ENCODE measurements around the gene ENKUR.
"Not testable (repeated sequence)": the region's sequence is repeated elsewhere in the genome, so short reads cannot be mapped to it uniquely, and the experiment has no call there.

The ENKUR gene

DNA sequence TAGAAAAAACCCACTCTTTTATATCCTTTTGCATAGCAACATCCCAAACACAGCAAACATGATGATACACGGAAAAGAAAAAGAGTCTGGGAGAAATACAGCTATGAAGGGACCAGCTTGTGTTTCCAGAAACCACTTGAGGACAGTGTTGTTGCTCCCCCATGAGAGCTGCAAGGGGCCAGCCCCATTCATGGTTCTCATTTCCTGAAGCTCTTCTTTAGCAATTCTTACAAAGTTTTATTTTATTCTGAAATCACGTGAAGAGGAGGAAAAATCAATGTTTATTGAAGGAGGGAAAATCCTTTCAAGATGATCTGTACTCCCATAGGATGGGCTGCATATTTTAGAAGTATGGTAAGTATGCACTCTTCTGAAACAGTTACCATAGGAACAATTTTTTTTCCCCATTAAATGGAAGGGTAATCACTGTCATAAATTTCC is 46.1 kb downstream of the ENKUR start:
- DNase-seq = no peak

DNA sequence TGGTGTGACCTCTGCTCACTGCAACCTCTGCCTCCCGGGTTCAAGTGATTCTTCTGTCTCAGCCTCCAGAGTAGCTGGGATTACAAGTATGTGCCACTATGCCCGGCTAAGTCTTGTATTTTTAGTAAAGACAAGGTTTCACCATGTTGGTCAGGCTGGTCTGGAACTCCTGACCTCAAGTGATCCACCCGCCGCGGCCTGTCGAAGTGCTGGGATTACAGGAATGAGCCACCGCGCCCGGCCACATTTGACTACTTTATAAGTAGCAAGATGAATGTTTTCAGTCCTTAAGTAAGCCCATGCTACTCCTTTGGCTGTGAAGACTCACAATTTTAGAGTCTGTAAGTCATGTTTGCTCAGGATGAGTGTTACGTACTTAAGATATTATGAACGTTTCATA is 47.0 kb downstream of the ENKUR start:
- DNase-seq = not testable (repeated sequence)

GRCh38 chr10:24968349-24968748 is 47.6 kb downstream of the ENKUR start:
- no peak for DNase-seq

GRCh38 chr10:24966962-24967481 is 48.9 kb downstream of the ENKUR start:
- no peak for DNase-seq

DNA sequence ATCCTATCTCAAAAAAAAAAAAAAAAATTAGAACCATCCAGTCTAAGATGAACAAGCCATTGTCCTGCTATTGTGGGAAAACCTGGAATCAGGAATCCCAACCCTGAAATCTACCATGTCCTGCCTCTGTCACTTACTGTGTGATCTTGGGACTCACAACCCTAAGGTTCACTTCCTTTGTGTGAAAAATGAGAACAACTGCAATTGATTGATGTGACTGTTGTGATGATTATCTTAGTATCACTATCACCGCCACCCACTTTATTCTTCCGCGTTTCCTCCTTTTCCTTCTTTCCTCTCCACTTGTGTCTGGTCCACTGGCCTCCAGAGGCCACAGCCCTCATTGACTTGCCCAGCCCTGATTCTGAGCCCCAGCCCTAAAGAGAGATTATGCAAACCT is 50.9 kb downstream of the ENKUR start:
- DNase-seq = no peak

DNA sequence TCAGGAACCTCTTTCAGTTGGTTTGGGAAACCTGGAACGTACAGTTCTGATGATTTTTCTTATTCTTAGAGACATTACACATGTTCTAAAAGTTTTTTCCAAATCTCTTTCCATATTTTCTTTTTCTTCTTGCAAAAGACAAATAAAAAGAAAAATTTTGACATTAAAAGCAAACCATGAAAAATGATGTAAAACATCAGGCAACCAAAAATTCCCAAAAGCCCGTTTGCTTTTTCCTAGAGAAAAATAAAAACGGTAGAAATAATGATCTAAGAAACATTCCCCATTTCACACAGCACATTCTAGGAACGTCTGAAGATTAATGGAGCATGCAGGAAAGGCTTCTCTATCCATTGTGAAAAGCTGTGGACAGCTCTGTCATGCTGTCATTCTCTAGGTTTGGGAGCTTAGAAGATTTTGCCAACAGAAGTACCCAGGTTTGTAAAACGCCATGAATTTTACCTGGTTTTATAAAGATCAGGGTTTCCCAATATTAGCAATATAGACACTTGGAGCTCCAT is 52.4 kb downstream of the ENKUR start:
- no peak for DNase-seq

DNA sequence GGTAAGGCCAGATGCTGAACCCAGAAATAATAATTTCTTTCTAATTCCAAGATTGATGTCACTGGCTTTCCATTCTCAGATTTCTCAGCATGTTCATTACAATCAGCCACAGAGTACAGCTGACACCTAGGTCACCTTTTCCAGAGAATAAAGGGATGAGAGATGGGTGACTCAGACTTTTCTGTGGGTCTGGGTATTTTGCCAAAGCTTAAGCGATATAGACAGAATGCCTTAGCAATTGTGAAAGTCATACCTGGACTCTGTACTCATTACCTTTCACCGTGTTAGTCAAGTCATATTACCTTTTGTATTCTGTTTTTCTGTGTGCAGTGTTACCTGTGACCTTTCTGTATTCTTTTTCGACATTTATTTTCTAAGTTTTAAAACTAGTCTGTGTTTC is 53.0 kb downstream of the ENKUR start:
- DNase-seq = no peak

- DNase-seq = no peak
Observed at GRCh38 chr10:24961582-24961981, 54.4 kb downstream of the ENKUR start.

DNA sequence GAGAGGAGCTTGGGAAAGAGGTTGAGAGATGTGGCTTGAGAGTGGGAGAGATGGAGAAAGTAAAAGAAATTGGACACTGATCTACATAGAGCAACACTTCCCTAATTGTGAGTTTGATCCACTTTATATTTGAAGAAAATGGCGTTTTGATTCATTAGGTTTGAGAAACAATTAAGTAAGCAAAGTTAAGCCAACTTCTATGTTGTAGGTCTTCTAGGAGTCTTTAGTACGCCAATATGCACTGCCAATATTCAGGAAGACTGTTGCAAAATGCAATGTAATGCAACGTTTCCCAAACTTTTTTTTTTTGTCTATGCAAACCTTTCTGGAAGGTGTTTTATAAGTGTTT is 56.6 kb downstream of the ENKUR start:
- DNase-seq = no peak

GRCh38 chr10:24958721-24959381 is 57.1 kb downstream of the ENKUR start:
- no peak for DNase-seq

- DNase-seq = no peak
Observed at GRCh38 chr10:24958091-24958720, 57.8 kb downstream of the ENKUR start.

DNA sequence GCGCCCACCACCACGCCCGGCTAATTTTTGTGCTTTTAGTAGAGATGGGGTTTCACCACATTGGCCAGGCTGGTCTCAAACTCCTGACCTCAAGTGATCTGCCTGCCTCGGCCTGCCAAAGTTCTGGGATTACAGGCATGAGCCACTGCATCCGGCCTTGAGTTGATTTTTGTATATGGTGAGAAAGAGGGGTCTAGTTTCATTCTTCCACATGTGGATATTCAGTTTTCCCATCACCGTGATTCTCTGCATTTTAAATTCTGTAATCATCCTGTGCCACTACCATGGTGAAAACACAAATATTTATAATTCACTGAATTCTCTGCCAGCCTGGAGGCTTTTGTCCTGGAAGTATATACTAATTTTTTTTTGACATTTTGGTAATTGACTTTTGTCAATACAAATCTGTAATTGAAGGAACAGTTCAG is 58.3 kb downstream of the ENKUR start:
- not testable (repeated sequence) for DNase-seq

DNA sequence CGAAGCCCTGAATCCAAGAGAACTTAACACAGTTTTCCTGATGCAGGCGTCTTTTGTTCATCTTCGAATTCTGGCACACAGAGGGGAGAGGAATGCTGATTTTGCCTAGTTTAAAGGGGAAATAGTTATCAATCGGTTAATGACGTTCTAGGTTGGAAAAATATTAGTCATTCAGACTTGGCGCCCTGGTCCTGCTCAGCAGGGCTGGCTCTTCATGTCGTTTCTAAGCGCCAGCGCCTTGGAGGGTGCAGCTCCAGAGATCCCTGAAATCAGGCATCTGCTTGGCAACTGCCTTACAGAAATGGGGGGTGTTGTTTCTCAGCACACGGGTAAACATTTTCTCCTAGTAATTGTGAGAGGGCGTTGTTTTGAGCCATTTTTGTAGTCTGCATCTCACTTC is 62.3 kb downstream of the ENKUR start:
- DNase-seq = no peak

GRCh38 chr10:24952707-24953645 is 63.0 kb downstream of the ENKUR start:
- peak; percentile 56 for DNase-seq

GRCh38 chr10:24952143-24952706 is 63.7 kb downstream of the ENKUR start, which contains the start of gene PRTFDC1:
TSS of gene PRTFDC1 (minus strand) at chr10:24952606. CDS start at chr10:24952575, 31 bp downstream.
- DNase-seq = no peak

DNA sequence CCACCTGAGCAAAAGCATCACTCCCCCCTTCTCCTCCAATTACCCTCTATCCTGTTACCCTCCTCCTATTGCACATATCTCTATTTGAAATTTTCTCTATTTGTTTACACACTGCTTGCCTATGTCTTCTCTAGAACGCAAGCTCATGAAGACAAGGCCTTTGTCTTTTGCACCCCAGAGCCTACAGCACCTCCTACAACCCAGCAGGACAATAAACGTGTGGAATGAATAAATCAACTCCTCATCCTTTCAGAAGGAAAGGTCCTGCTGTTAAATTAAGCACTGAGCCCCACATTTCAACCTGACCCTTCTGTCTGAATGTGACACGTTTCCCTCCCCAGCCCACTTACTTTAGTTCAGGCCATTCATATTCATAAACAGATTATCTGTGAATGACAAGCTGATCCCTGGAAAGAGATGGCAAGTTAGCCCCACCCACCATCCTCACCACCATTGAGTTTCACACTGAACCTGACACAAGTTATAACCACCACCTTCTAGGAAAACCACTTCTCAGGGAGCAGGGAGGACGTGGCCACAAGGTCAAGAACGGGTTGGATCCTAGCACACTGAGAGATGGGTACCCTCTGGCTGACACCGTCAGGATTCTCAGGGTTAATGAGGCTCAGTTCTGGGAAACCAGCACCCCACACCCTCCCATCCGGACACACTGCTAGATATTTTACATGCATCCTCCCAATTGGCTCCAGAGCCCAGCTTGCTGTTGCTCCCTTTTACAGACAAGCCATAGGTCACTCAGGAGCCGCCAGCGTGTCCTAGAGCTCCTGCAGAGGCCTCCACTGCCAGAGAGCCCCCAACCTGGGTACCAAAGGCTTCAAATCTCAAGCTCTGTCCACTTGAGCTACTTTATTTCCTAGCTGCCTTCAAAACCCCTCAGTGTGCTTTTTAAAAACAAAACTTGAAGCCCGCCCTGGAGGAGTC is 64.5 kb downstream of the ENKUR start:
- DNase-seq = no peak

DNA sequence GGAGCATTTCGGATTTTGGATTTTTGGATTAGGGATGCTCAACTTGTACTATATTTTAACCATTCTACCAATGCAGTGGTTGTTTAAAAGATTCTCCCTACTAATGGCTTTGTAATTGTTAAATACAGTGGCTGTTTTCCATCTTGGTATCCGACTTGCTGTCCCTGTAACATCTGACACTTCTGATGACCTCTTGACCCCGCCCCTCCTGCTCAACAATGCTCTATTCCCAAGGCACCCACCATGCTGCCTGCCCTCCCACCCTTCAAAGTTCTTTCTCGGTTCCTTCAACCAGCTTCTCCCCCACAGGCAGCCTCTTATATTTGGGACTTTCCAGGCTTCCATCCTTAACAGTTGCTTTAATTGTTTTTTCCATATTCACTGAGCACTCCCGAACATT is 65.5 kb downstream of the ENKUR start:
- no peak for DNase-seq

DNA sequence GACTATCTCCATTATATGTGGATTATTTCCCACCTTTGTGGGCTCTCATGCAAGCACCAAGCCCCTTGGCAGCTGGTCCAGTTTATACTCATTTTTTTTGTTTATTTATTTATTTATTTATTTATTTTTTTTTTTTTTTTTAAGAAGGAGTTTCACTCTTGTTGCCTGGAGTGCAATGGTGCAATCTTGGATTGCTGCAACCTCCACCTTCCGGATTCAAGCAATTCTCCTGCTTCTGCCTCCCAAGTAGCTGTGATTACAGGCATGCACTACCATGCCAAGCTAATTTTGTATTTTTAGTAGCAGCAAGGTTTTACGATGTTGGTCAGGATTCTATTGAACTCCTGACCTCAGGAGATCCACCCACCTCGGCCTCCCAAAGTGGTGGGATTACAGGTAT is 66.3 kb downstream of the ENKUR start:
- DNase-seq = no peak

DNA sequence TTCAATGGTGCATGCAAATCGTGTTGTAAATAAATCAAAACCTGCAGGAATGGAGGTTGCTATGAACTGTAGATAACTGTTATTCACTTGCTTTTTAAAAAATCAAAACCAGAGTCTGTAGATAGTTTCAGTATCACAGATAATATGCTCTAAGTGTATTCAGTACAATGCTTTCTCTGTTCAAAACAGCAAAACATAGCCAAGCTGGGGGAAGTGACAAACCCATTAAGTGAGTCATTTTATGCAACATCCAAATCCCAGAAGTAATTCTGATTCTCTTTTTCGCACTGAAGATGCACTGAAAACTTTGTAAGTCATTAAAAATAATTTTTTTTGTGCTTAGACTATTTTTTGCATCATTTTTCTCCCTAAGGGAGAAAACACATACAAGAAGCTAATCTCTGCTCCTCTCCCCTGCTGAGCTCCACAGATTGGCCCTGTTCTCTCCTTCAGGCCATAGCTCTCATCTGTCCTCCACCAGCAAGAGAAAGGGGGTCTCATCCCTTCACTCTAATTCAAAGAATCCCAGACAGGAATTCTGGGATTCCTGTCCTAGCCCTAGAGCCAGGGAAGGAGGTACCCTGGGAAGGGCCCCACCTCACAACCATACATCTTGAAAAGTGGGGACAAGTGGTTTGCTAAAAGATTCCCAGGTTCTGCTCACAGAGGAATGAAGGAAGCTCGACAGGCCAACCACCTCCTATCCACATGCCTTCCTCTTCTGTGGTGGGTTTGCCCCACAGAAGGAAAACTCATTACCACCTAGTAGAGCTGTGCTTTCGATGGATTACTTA is 68.5 kb downstream of the ENKUR start:
- no peak for DNase-seq

GRCh38 chr10:24944512-24945255 is 71.3 kb downstream of the ENKUR start:
- DNase-seq = no peak

Data from activated naive CD4-positive, alpha-beta T cell treated with Interleukin-2 at 50 U/mL for 16 hours (primary cell).